GM19438 (cell line): Measurements from ENCODE around the gene EPGN.

Experiments used
- ATAC-seq: cut with Tn5 transposase; IDR thresholded peaks from one replicate; pipeline ENCODE4 v1.9.1; 2021; ENCODE audit warnings: low read depth; ENCODE audit not compliant: unreplicated experiment

The EPGN gene

GRCh38 chr4:74308215-74308614 is at the start of gene EPGN:
EPGN (plus strand) TSS chr4:74308470; CDS start chr4:74308534, 64 bp downstream.
- ATAC-seq: no peak

- no peak for ATAC-seq
Measured at GRCh38 chr4:74258963-74259362, 49.3 kb upstream of the EPGN start.

- no peak for ATAC-seq
Measured at GRCh38 chr4:74260036-74260435, 48.2 kb upstream of the EPGN start.

GRCh38 chr4:74262522-74262921 is 45.7 kb upstream of the EPGN start:
- no peak for ATAC-seq

- ATAC-seq: no peak
Measured at GRCh38 chr4:74263551-74263950, 44.7 kb upstream of the EPGN start.

- ATAC-seq: no peak
Measured at GRCh38 chr4:74266081-74266480, 42.2 kb upstream of the EPGN start.

- no peak for ATAC-seq
Measured at GRCh38 chr4:74267998-74268606, 40.2 kb upstream of the EPGN start.

- ATAC-seq: no peak
Measured at GRCh38 chr4:74268643-74269042, 39.6 kb upstream of the EPGN start.

- no peak for ATAC-seq
Measured at GRCh38 chr4:74278490-74278889, 29.8 kb upstream of the EPGN start.

- ATAC-seq: no peak
Measured at GRCh38 chr4:74279716-74280115, 28.6 kb upstream of the EPGN start.

GRCh38 chr4:74282926-74283325 is 25.3 kb upstream of the EPGN start:
- no peak for ATAC-seq

- no peak for ATAC-seq
Measured at GRCh38 chr4:74283614-74284013, 24.7 kb upstream of the EPGN start.

- no peak for ATAC-seq
Measured at GRCh38 chr4:74284053-74284452, 24.2 kb upstream of the EPGN start.

GRCh38 chr4:74287164-74287563 is 21.1 kb upstream of the EPGN start:
- no peak for ATAC-seq

- ATAC-seq: no peak
Measured at GRCh38 chr4:74287791-74288190, 20.5 kb upstream of the EPGN start.

GRCh38 chr4:74291471-74291870 is 16.8 kb upstream of the EPGN start:
- no peak for ATAC-seq

- ATAC-seq: no peak
Measured at GRCh38 chr4:74292111-74292870, 16.0 kb upstream of the EPGN start.

GRCh38 chr4:74293558-74293957 is 14.7 kb upstream of the EPGN start:
- no peak for ATAC-seq

- ATAC-seq: no peak
Measured at GRCh38 chr4:74294681-74295080, 13.6 kb upstream of the EPGN start.

- ATAC-seq: no peak
Measured at GRCh38 chr4:74297539-74297938, 10.7 kb upstream of the EPGN start.

GRCh38 chr4:74304095-74304625 is 4.1 kb upstream of the EPGN start:
- no peak for ATAC-seq

- no peak for ATAC-seq
Measured at GRCh38 chr4:74305000-74305399, 3.3 kb upstream of the EPGN start.
